SU-DHL-6 (cell line): ENCODE data around the gene MLH3.

Experiments
- CTCF ChIP-seq: fragments of 200-600 bp; sonication (generic); IDR thresholded peaks from one replicate; pipeline ENCODE4 v1.5.1; 2017; ENCODE audit warnings: antibody characterized with exemption, mild to moderate bottlenecking, low read length, moderate library complexity; ENCODE audit not compliant: insufficient read depth, poor library complexity, severe bottlenecking
- EZH2phosphoT487 ChIP-seq: fragments of 200-600 bp; sonication (generic), shearing (Covaris generic); conservative IDR thresholded peaks from 2 replicates; pipeline ENCODE4 v1.6.1; 2018; ENCODE audit warnings: mild to moderate bottlenecking, antibody characterized with exemption, low read length, moderate library complexity, mixed read lengths

DNA sequence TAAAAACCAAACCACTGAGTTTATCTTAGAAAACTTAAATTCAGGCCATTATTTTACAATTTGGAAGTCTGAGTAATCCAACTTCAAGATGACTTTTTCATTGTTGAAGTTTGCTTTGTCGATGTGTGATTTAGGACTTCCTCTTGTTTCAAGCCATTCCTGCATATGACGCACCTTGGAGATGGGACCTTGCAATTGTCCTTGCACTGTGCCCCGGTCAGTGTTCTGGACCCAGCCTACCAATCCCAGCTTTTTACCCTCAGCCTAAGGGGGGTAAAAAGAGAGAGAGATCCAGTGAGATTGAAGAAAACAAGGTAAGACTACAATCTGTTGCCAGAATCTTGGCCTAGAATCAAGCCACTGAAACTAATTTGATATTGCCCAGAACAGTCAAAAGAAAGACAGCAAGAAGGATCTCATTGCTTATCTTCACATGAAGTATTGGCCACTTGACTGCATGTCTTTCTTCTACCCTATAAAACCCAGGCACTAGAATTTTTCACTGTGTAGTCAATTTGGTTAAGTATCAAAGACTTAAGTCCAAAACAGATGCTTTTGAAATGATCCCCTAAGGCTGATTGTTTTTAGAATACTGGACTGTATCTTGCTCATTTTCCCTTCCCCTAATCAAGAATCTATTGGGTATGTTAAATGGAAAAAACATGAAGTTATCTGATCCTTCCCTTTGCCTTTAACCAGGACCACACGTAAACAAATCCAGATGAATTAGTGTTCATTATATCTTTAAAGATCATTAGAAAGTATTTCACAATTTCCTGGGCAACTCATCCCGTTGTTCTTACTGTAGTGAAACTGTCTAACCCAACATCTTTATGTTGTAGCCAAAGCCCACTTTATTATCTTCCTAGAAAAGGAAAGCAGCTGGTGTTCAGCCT, 2.4 kb upstream of the MLH3 start:
- TF ChIP-seq CTCF: no peak
- TF ChIP-seq EZH2phosphoT487: no peak
